Endothelial cell of umbilical vein (primary cell): Measurements from ENCODE around the gene FHIT. TPM values are rescaled to one million over a fixed set of nuclear protein-coding genes. Genes with fewer than 3 reads are reported as not detected.

ENCODE experiments used
- BruUV-seq: library from RNA; stranded (reverse); fragments of 400-500 nt; replicated peaks from 2 replicates; lab custom pipeline; 2021; lab: Mats Ljungman, UMichigan
- CTCF ChIA-PET: fragments of 300-600, 350-600 bp; sonication (Branson Sonifier 250); formaldehyde crosslinking; loops from one replicate; lab custom pipeline; 2021; ENCODE audit warnings: antibody characterized with exemption, inconsistent platforms; lab: Charles Lee
- POLR2A ChIA-PET: fragments of 300-600, 350-600 bp; sonication (Branson Sonifier 250); formaldehyde crosslinking; loops from one replicate; lab custom pipeline; 2021; ENCODE audit warnings: antibody characterized with exemption, inconsistent platforms; lab: Charles Lee
- DNase-seq: peaks from one replicate; pipeline ENCODE4 v3.0.0-alpha.2; 2011; ENCODE audit warnings: low read depth, low spot score
- FAIRE-seq: peaks from 2 replicates; lab custom pipeline; 2011; peaks lifted over from hg19 to GRCh38; lab: Jason Lieb, UNC
- H2AFZ ChIP-seq: 2 replicates; pipeline ENCODE4 v1.6.0; 2012; ENCODE audit warnings: low read depth, low read length, control low read depth, inconsistent platforms
- H3K27ac ChIP-seq: 2 replicates; pipeline ENCODE4 v1.5.1; 2011; ENCODE audit warnings: low read depth, mild to moderate bottlenecking, control low read depth, low read length, moderate library complexity; ENCODE audit not compliant: insufficient read depth
- H3K27me3 ChIP-seq, 2 experiments: 2 replicates each; pipeline versions ENCODE4 v1.6.0 to v1.6.1; 2011; ENCODE audit warnings: low read length in 2 of 2, mixed read lengths in 1 of 2; ENCODE audit not compliant: control insufficient read depth in 2 of 2, insufficient read depth in 2 of 2
- H3K36me3 ChIP-seq, 2 experiments: 2 replicates in 1 of 2; 3 replicates in 1 of 2; pipeline ENCODE4 v1.5.1; 2011; ENCODE audit warnings: low read length in 2 of 2, mild to moderate bottlenecking in 1 of 2, moderate library complexity in 1 of 2; ENCODE audit not compliant: control insufficient read depth in 2 of 2, insufficient read depth in 2 of 2; ENCODE audit errors: extremely low read depth in 1 of 2
- H3K4me1 ChIP-seq: 3 replicates; pipeline ENCODE4 v1.5.1; 2011; ENCODE audit warnings: mild to moderate bottlenecking, low read length; ENCODE audit not compliant: control insufficient read depth, insufficient read depth; ENCODE audit errors: extremely low read depth
- H3K4me2 ChIP-seq: 2 replicates; pipeline ENCODE4 v1.6.1; 2011; ENCODE audit warnings: low read length, control low read depth, mixed read lengths; ENCODE audit not compliant: insufficient read depth
- H3K4me3 ChIP-seq, 3 experiments: fragments of 200-600 bp in 1 of 3; sonication (generic), shearing (Covaris generic) in 1 of 3; replicated peaks in 1 of 3; 2 replicates each; pipeline ENCODE4 v1.5.1; 2011 to 2016; ENCODE audit warnings: control low read depth in 3 of 3, low read length in 3 of 3, mild to moderate bottlenecking in 2 of 3, inconsistent platforms in 1 of 3, low read depth in 1 of 3, moderate library complexity in 1 of 3; ENCODE audit not compliant: insufficient read depth in 1 of 3
- H3K79me2 ChIP-seq: 2 replicates; pipeline ENCODE4 v1.6.0; 2012; ENCODE audit warnings: low read length, inconsistent platforms; ENCODE audit not compliant: control insufficient read depth, insufficient read depth
- H3K9ac ChIP-seq: replicated peaks from 2 replicates; pipeline ENCODE3; 2011; ENCODE audit warnings: low read length, control low read depth; ENCODE audit not compliant: insufficient read depth; ENCODE audit errors: extremely low read depth
- H3K9me1 ChIP-seq: replicated peaks from 3 replicates; pipeline ENCODE4 v1.6.0; 2011; ENCODE audit warnings: mild to moderate bottlenecking, low read length; ENCODE audit not compliant: control insufficient read depth, insufficient read depth; ENCODE audit errors: extremely low read depth
- H3K9me3 ChIP-seq: replicated peaks from 2 replicates; pipeline ENCODE4 v1.5.1; 2012; ENCODE audit warnings: low read length, inconsistent platforms; ENCODE audit not compliant: control insufficient read depth, insufficient read depth
- H4K20me1 ChIP-seq: replicated peaks from 2 replicates; pipeline ENCODE3; 2011; ENCODE audit warnings: mild to moderate bottlenecking, low read length; ENCODE audit not compliant: control insufficient read depth, insufficient read depth; ENCODE audit errors: extremely low read depth
- EZH2 ChIP-seq: IDR thresholded peaks from 2 replicates; pipeline ENCODE4 v1.6.1; 2012; ENCODE audit warnings: borderline replicate concordance, low read depth, mild to moderate bottlenecking, moderate library complexity, low read length, inconsistent platforms; ENCODE audit not compliant: severe bottlenecking
- FOS ChIP-seq: IDR thresholded peaks from 2 replicates; pipeline ENCODE4 v1.6.1; 2011; ENCODE audit warnings: mild to moderate bottlenecking, low read length, moderate library complexity, borderline replicate concordance; ENCODE audit not compliant: insufficient read depth
- GATA2 ChIP-seq: IDR thresholded peaks from 2 replicates; pipeline ENCODE4 v1.7.0; 2011; ENCODE audit warnings: low read depth, mild to moderate bottlenecking, moderate library complexity, mixed read lengths, low read length; ENCODE audit not compliant: insufficient read length, insufficient read depth
- JUN ChIP-seq: IDR thresholded peaks from 2 replicates; pipeline ENCODE4 v1.6.1; 2011; ENCODE audit warnings: borderline replicate concordance, low read depth; ENCODE audit not compliant: insufficient read length, insufficient read depth
- MYC ChIP-seq: IDR thresholded peaks from one replicate; pipeline ENCODE4 v1.6.1; 2011; ENCODE audit warnings: mild to moderate bottlenecking, low read depth, low read length
- POLR2A ChIP-seq: IDR thresholded peaks from 2 replicates; pipeline ENCODE4 v1.6.1; 2012; ENCODE audit warnings: low read depth, mild to moderate bottlenecking, control low read depth, low read length
- POLR2AphosphoS5 ChIP-seq: IDR thresholded peaks from 2 replicates; pipeline ENCODE4 v1.6.1; 2012; ENCODE audit warnings: low read depth, mild to moderate bottlenecking, control low read depth, low read length, moderate library complexity; ENCODE audit not compliant: insufficient read depth
- dilution Hi-C: fragments of 300-500 bp; cut with MboI; formaldehyde crosslinking; loops from one replicate; pipeline ENCODE4 v1.15.0; 2019; ENCODE audit warnings: low sequenced_read_pairs; ENCODE audit not compliant: extremely low pct_ligation_motif_present
- intact Hi-C: fragments of 100-400 bp; cut with micrococcal nuclease; formaldehyde crosslinking; loops from one replicate; pipeline ENCODE4 v1.10.0; 2022
- polyA plus RNA-seq, 4 experiments: library from polyadenylated mRNA; depleted of rRNA in 3 of 4; stranded (reverse) in 3 of 4; unstranded in 1 of 4; fragments of >200 nt; gene quantifications; 2 replicates each; pipeline versions ENCODE4 v1.2.1 to v1.2.3, GENCODE V29; 2011 to 2012; ENCODE audit warnings: missing spikeins in 1 of 4
- total RNA-seq: library from RNA; stranded (reverse); gene quantifications from 2 replicates; pipeline ENCODE4 v1.2.3, GENCODE V29; 2021

Gene FHIT
- total and polyA plus RNA-seq, 2 donors (not counting 3 experiments of a cell fraction or from before 2014, with no cell fraction given): 0.47 to 2.2 TPM

GRCh38 chr3:59809016-59809415, 1442.2 kb downstream of the FHIT start:
- POLR2A ChIA-PET: no interaction called here
- TF ChIP-seq EZH2: no peak
- TF ChIP-seq JUN: no peak
- TF ChIP-seq FOS: no peak
- TF ChIP-seq POLR2AphosphoS5: no peak
- TF ChIP-seq GATA2: no peak
- no peak for TF ChIP-seq MYC
- no peaks in the 10 kb centered on the region for H3K9me3 ChIP-seq
- no peaks in the 10 kb centered on the region for H3K4me1 ChIP-seq
- H4K20me1 ChIP-seq: no peaks in the 10 kb centered on the region
- H3K36me3 ChIP-seq: no peaks in the 10 kb centered on the region
- no peak for DNase-seq
- no peak overlapping the region for H3K27ac ChIP-seq
- H2AFZ ChIP-seq: no peak overlapping the region
- H3K27me3 ChIP-seq: no peaks in the 10 kb centered on the region
- CTCF ChIA-PET: no interaction called here
- no peak overlapping the region for H3K4me2 ChIP-seq
- dilution Hi-C loops: no loop called here
- no peak overlapping the region for H3K4me3 ChIP-seq
- no peaks in the 10 kb centered on the region for H3K79me2 ChIP-seq
- no peaks in the 10 kb centered on the region for H3K9me1 ChIP-seq
- no TSS peak for BruUV-seq
- H3K9ac ChIP-seq: no peak overlapping the region
- no peak for FAIRE-seq
- intact Hi-C loops: no loop called here

GRCh38 chr3:59808446-59808845, 1442.8 kb downstream of the FHIT start:
- Histone ChIP-seq H3K27ac (no peak overlapping the region), H3K79me2 (no peaks in the 10 kb centered on the region), H3K4me1 (no peaks in the 10 kb centered on the region), H3K4me2 (no peak overlapping the region), H3K4me3 (no peak overlapping the region), H3K9ac (no peak overlapping the region), H3K9me1 (no peaks in the 10 kb centered on the region), H4K20me1 (no peaks in the 10 kb centered on the region), H3K9me3 (no peaks in the 10 kb centered on the region), H2AFZ (no peak overlapping the region), H3K36me3 (no peaks in the 10 kb centered on the region), H3K27me3 (no peaks in the 10 kb centered on the region)
- TF ChIP-seq MYC (no peak), EZH2 (no peak), GATA2 (no peak), POLR2A (no peak), FOS (no peak)
- DNase-seq (no peak), FAIRE-seq (no peak)
- intact Hi-C loops: no loop called here
- no TSS peak for BruUV-seq
- ChIA-PET CTCF (no interaction called here), POLR2A (no interaction called here)
- dilution Hi-C loops: no loop called here
